Measurements from ENCODE around the gene TAS1R1. TPM values are rescaled to one million over a fixed set of nuclear protein-coding genes. Genes with fewer than 3 reads are reported as not detected.

The TAS1R1 gene
- total RNA-seq, 1 donor, result 0.10 TPM

DNA sequence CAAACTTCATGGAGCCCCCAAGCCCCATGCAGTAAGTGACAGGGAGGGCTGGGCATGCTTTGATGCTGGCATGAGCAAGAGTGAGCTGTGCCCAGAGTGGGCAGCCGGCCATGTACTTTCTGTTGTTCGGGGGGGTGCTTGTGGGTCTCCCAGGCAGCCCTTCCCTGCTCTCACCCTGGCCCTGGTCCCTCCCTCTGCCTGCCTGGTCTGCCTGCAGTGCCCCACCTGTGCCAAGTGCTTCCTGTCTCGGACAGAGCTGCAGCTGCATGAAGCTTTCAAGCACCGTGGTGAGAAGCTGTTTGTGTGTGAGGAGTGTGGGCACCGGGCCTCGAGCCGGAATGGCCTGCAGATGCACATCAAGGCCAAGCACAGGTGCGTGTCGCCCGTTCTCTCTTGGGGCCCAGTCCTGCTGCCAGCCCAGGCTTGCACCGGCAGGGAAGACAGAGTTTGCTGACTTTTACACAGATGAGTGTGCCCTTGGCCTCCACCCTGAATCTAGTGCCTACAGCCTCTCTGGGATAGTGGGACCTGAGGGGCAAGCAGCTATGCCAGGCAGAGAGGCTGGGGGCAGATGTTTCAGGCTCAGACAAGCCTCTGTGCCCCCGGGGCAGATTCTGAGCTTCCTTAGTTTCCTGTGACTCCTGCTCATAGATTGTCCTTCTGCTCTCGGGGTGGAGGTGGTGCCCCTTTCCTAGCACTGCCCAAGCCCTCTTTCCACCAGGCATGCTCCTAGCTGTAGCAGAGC, 32.3 kb downstream of the TAS1R1 start:
- no peaks in the 10 kb centered on the region for H3K27me3 ChIP-seq (ENCODE audit: insufficient read depth, low read length)
- no peak overlapping the region for H3K4me3 ChIP-seq (ENCODE audit: low read length)
- no peaks in the 10 kb centered on the region for H3K9me3 ChIP-seq (ENCODE audit: low read depth, low read length)
- peaks cover 31% of the 10 kb centered on the region for H3K4me1 ChIP-seq (ENCODE audit: insufficient read depth, low read length)

DNA sequence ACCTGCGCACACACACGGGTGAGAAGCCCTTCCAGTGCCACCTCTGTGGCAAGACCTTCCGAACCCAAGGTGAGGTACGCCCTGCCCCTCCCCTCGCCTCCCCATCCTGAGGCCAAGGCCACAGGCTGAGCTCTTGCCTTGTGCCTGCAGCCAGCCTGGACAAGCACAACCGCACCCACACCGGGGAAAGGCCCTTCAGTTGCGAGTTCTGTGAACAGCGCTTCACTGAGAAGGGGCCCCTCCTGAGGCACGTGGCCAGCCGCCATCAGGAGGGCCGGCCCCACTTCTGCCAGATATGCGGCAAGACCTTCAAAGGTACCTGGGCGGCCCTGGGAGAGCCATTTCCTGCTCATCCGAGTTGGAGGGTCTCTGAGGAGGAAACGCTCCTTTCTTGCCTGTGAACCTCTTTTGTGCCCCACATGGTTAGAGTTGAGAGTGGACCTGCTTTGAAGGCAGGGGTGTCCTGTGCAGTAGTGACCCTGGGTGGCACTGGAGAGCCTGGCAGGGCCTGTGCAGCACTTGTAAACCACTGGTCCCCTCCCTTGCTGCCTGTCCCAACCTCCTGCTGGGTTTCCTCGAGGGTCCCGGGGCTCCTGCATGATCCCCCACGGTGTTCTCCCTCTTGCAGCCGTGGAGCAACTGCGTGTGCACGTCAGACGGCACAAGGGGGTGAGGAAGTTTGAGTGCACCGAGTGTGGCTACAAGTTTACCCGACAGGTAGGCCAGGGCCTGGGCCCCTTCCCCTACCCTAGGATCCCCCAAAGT, 33.2 kb downstream of the TAS1R1 start:
- Histone ChIP-seq H3K27me3 (ENCODE audit: insufficient read depth, low read length) (no peaks in the 10 kb centered on the region), H3K9me3 (ENCODE audit: low read depth, low read length) (no peaks in the 10 kb centered on the region), H3K4me1 (ENCODE audit: insufficient read depth, low read length) (peaks cover 31% of the 10 kb centered on the region), H3K4me3 (ENCODE audit: low read length) (no peak overlapping the region)

DNA sequence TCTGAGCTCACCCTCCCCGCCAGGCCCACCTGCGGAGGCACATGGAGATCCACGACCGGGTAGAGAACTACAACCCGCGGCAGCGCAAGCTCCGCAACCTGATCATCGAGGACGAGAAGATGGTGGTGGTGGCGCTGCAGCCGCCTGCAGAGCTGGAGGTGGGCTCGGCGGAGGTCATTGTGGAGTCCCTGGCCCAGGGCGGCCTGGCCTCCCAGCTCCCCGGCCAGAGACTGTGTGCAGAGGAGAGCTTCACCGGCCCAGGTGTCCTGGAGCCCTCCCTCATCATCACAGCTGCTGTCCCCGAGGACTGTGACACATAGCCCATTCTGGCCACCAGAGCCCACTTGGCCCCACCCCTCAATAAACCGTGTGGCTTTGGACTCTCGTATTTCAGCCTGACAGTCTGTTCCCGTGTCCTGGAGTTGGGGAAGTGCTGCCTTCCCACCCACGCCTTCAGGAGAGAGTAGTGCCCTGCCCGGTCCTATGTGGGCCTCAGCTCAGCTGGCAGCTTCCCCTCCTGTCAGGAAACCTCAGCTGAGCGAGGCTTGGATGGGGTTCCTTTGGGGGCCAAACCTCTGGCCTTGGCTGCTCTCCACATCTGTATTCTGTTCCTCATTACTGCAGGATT, 33.9 kb downstream of the TAS1R1 start:
- H3K9me3 ChIP-seq (ENCODE audit: low read depth, low read length), result no peaks in the 10 kb centered on the region
- no peaks in the 10 kb centered on the region for H3K27me3 ChIP-seq (ENCODE audit: insufficient read depth, low read length)
- no peak overlapping the region for H3K4me3 ChIP-seq (ENCODE audit: low read length)
- H3K4me1 ChIP-seq (ENCODE audit: insufficient read depth, low read length), result peaks cover 31% of the 10 kb centered on the region

DNA sequence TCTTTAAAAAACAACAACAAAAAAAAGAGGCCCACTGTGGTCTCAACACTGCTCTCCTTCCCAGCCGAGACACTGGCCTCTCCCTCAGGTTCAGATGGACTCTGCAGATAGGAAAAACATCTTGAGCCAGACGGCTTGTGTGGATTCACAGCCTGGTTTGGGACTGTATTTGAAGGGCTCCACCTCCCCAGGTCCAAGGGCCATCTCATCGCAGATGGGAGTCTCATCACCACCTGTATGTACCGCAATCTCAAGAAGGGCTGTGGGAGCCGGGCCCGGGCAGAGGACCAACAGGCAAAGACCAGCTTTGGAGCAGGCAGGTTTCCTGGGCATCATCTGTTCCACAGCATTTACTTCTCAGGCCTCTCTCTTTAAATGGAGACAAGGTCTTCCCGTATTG, 34.9 kb downstream of the TAS1R1 start:
- Histone ChIP-seq H3K4me1 (ENCODE audit: insufficient read depth, low read length) (peaks cover 31% of the 10 kb centered on the region), H3K9me3 (ENCODE audit: low read depth, low read length) (no peaks in the 10 kb centered on the region), H3K4me3 (ENCODE audit: low read length) (no peak overlapping the region), H3K27me3 (ENCODE audit: insufficient read depth, low read length) (no peaks in the 10 kb centered on the region)

DNA sequence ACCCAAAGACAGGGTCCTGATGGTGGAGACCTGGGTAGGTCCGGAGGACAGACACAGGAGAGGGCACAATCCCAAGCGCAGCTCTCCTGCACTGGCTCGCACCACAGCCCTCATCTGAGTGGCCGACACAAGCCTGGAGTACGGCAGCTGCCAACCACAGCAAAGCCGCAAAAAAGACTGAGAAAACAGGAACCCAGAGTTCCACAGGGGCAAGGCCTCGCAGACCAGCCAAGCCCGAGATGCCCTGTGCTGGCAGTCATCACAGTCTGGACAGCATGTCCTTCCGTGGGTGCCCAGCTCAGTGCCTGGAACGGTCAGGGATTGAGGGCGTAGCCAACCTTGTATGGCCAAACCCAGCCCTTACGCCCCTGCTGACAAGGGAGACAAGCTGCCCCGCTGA, 36.1 kb downstream of the TAS1R1 start:
- H3K27me3 ChIP-seq (ENCODE audit: insufficient read depth, low read length), result no peaks in the 10 kb centered on the region
- H3K9me3 ChIP-seq (ENCODE audit: low read depth, low read length), result no peaks in the 10 kb centered on the region
- peaks cover 31% of the 10 kb centered on the region for H3K4me1 ChIP-seq (ENCODE audit: insufficient read depth, low read length)
- H3K4me3 ChIP-seq (ENCODE audit: low read length), result no peak overlapping the region

DNA sequence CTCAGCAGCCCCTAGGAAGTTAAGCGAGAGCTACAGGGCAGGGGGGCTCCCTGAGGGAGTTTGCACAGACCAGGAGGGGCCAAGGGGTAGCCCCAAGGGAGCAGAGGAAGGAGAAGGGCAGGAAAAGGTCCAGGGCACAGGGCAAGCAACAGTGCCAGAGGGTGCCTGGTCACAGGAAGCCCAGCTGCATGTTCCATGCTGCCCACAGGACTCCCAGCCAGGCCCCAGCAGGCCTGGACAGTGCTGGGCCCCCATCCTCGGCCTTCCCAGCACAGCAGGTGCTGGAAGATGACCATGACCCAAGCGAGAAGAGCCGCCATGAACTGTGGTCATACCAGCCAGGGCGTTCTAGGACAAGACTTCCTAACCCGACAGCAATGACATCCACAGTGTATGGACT, 36.5 kb downstream of the TAS1R1 start:
- H3K27me3 ChIP-seq (ENCODE audit: insufficient read depth, low read length), result no peaks in the 10 kb centered on the region
- H3K4me1 ChIP-seq (ENCODE audit: insufficient read depth, low read length), result peaks cover 31% of the 10 kb centered on the region
- no peak overlapping the region for H3K4me3 ChIP-seq (ENCODE audit: low read length)
- H3K9me3 ChIP-seq (ENCODE audit: low read depth, low read length), result no peaks in the 10 kb centered on the region

DNA sequence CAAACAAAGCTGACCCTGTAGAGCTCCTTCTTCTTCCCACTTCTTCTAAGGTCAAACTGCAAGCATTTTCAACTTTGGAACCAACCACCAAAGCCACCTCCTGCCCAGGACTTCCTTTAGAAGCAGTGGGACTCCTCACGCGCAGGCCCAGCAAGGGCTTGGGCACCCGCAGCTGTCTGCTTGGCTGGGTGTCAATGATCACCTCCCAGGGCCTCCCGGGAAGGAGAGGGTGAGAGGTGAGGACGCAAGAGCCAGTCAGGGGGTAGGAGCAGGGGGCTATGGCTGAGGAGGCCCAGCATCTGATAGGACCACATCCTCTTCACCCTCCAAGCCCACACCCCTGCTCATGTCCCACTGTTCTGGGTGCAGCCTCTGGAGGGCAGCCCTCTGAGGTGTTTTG, 37.3 kb downstream of the TAS1R1 start:
- H3K9me3 ChIP-seq (ENCODE audit: low read depth, low read length), result no peaks in the 10 kb centered on the region
- no peaks in the 10 kb centered on the region for H3K27me3 ChIP-seq (ENCODE audit: insufficient read depth, low read length)
- peaks cover 37% of the 10 kb centered on the region for H3K4me1 ChIP-seq (ENCODE audit: insufficient read depth, low read length)
- no peak overlapping the region for H3K4me3 ChIP-seq (ENCODE audit: low read length)

DNA sequence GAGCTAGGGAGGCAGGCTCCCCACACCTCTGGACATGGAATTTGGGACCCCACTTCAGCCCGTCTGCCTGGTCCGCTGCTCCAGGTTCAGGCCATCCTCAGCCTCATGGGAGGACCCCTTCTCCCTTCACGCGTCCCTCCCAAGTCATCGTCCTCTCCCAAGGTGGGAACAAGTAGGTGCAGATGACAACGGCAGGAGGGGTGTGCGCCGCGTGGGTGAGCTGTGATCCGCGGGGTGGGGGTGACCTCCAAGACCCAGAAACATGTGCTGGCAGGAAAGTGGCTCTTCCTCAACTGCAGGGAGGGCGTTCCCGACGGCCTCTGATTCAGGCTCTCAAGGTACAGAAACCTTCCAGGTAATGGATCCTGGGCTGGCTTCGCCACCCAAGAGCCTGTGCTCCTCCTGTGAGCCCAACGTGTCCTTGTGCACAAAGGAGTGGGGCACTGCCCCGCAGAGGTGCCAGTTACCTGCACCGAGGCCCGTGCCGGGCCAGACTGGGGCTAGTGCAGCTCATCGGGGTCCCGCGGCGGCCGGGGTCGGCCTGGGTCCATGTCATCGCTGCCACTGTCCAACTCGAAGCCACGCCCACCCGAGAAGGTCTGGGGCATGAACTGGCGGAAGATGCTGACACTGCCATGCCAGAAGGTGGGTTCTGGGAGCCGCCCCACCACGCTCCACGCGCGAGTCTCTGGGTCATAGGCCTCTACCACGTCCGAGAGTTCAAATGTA, 37.9 kb downstream of the TAS1R1 start:
- no peaks in the 10 kb centered on the region for H3K27me3 ChIP-seq (ENCODE audit: insufficient read depth, low read length)

DNA sequence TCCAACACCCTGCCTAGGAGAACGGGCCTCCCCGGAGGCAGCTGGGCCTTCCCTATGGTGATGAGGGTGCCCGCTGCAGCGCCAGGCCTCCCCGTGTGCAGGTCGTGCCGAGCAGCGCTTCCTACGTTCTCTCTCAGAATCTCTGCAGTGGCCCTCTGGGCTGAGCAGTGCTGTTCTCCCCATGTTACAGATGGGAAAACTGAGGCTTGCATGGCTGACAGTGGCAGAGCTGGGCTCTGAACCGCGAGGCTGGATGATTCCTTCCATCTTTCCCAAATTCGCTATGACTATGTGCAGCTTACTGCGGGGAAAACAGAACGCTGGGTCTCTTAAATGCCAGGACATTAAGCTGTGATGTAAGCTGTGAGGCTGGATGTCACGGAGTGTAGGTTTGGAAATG, 38.7 kb downstream of the TAS1R1 start:
- Histone ChIP-seq H3K27me3 (ENCODE audit: insufficient read depth, low read length) (no peaks in the 10 kb centered on the region), H3K4me1 (ENCODE audit: insufficient read depth, low read length) (peaks cover 50% of the 10 kb centered on the region), H3K9me3 (ENCODE audit: low read depth, low read length) (no peaks in the 10 kb centered on the region), H3K4me3 (ENCODE audit: low read length) (no peak overlapping the region)

More for the DNA sequence above, 37.9 kb downstream of the TAS1R1 start:
- peaks cover 42% of the 10 kb centered on the region for H3K4me1 ChIP-seq (ENCODE audit: insufficient read depth, low read length)
- no peaks in the 10 kb centered on the region for H3K9me3 ChIP-seq (ENCODE audit: low read depth, low read length)
- H3K4me3 ChIP-seq (ENCODE audit: low read length), result no peak overlapping the region

DNA sequence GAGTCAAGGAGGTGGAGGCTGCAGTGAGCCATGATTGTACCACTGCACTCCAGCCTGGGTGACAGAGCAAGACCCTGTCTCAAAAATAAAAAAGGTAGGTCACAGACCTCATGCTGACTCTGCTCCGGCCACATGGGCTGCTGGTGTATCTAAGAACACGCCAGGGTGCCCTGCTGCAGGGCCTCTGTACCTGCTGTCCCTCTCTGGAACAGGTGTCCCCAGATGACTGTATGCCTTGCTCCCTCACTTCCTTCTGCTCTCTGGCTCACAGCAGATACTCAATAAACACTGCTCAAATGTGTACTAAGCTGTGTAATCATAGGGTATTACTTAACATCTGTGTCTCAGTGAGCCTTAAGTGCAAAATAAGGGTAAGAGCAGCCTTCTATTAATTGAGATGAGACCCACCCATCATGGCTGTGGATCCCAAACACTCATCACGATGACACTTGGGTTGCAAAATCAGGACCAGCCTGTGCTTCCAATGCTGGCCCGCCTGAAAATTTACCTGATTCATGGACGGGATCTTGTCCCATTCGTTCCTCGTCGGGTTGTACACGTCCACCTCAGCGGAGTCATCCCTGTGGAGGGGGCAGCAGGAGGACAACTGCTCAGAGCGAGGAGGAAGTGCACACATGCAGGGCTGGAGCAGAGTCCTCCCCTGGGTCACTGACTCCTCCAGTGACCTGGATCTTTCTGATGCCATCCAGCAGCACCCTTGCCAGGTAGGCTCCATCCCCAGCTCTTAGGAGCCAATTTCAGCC, 40.1 kb downstream of the TAS1R1 start:
- H3K4me1 ChIP-seq (ENCODE audit: insufficient read depth, low read length), result peaks cover 58% of the 10 kb centered on the region

DNA sequence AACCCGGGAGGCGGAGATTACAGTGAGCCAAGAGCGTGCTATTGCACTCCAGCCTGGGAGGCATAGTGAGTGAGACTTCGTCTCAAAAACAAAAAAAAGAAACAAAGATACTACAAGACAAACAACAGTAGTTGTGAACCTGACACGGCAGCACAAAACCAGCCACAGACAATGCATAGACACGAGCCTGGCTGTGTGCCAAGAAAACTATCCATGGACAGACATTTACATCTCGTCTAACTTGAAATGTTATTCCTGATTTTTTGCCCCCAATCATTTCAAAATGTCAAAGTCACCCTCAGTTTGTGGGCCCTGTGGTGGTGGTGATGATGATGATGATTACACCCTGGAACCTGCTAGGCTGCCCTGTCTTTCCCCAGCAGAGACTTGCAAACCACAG, 41.2 kb downstream of the TAS1R1 start:
- no peak overlapping the region for H3K4me3 ChIP-seq (ENCODE audit: low read length)

More for the DNA sequence above, 40.1 kb downstream of the TAS1R1 start:
- H3K4me3 ChIP-seq (ENCODE audit: low read length), result no peak overlapping the region
- no peaks in the 10 kb centered on the region for H3K9me3 ChIP-seq (ENCODE audit: low read depth, low read length)
- H3K27me3 ChIP-seq (ENCODE audit: insufficient read depth, low read length), result no peaks in the 10 kb centered on the region

DNA sequence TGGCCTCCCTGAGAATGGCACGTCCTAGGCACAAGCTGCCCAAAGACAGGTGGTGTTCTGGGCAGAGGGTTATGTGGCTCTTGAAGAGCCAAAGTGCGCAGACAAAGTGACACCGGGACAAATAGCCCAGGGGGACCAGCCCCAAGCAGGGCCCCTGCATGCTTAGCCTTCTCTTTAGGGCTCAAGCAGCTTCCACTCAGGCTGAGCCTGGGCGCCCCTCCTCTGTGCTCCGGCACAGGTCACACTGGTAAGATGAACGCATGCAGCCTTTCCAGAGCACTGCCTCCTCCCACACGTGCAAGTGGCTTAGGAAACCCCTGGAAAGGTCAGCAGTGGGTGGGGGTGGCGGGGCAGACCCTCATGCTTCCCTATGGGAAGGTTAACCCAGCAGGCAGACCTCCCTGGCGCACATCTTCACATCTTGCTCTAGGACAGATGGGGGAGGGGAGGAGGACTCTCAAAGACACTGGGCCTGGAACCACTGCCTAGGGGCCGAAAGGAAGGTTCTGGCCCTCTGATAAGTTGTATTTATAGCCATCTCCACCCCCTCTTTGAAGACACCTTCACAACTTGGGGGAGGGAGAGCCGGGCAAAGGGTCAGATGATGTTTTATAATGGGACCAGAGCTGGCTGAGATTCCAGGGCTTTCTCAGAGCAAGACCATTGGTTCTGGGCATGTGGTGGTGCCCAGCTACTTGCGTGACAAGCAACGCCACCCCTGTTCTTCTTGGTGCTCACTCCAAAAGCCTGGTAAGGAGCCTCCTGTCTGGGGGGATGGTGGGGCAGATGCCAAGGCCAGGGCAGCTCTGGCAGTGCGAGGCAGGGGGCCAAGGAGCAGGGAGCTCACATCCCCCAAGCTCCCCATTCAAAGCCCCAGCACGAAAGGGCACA, 42.0 kb downstream of the TAS1R1 start:
- H3K4me1 ChIP-seq (ENCODE audit: insufficient read depth, low read length), result peaks cover 49% of the 10 kb centered on the region

More for the DNA sequence above, 41.2 kb downstream of the TAS1R1 start:
- H3K9me3 ChIP-seq (ENCODE audit: low read depth, low read length), result no peaks in the 10 kb centered on the region
- no peaks in the 10 kb centered on the region for H3K27me3 ChIP-seq (ENCODE audit: insufficient read depth, low read length)
- peaks cover 57% of the 10 kb centered on the region for H3K4me1 ChIP-seq (ENCODE audit: insufficient read depth, low read length)

DNA sequence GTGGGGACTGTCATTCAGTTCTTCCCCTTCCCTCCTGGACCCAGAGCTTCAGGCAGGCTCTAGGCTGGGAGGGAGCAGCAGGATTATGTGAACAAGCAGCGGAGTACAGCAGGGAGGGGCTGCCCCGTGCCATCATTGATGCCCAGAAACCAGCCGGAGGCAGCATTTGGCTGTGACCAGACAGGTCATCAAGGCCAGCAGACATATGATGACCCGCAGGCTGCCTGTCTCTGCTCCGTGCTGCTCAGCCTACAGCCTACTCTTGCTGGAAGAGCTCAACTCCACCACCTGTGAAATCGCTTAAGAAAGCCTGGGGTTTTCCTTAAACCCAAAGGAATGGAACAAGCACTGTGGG, 42.6 kb downstream of the TAS1R1 start:
- H3K4me3 ChIP-seq (ENCODE audit: low read length), result no peak overlapping the region
- H3K4me1 ChIP-seq (ENCODE audit: insufficient read depth, low read length), result peaks cover 43% of the 10 kb centered on the region
- H3K27me3 ChIP-seq (ENCODE audit: insufficient read depth, low read length), result no peaks in the 10 kb centered on the region
- no peaks in the 10 kb centered on the region for H3K9me3 ChIP-seq (ENCODE audit: low read depth, low read length)

More for the DNA sequence above, 42.0 kb downstream of the TAS1R1 start:
- H3K4me3 ChIP-seq (ENCODE audit: low read length), result no peak overlapping the region
- H3K9me3 ChIP-seq (ENCODE audit: low read depth, low read length), result no peaks in the 10 kb centered on the region
- no peaks in the 10 kb centered on the region for H3K27me3 ChIP-seq (ENCODE audit: insufficient read depth, low read length)
